PC-3 (cell line): Measurements from ENCODE around the gene CPLANE2. TPM values are rescaled to one million over a fixed set of nuclear protein-coding genes. Genes with fewer than 3 reads are reported as not detected.

ENCODE experiments used
- ATAC-seq: fragments of 200-7000 bp; cut with Tn5 transposase; 2 replicates; pipeline ENCODE4 v1.9.1; 2020; ENCODE audit warnings: mild to moderate bottlenecking, moderate library complexity
- BruUV-seq: library from RNA; stranded (reverse); fragments of 400-500 nt; replicated peaks from 2 replicates; lab custom pipeline; 2021; lab: Mats Ljungman, UMichigan
- CTCF ChIA-PET: fragments of 300-600 bp; sonication (Branson Sonifier 250); formaldehyde crosslinking; loops from one replicate; lab custom pipeline; 2022; ENCODE audit warnings: antibody characterized with exemption; lab: Charles Lee
- POLR2A ChIA-PET: fragments of 300-600 bp; sonication (Branson Sonifier 250); formaldehyde crosslinking; loops from one replicate; lab custom pipeline; 2022; ENCODE audit warnings: antibody characterized with exemption; ENCODE audit not compliant: unreplicated experiment; lab: Charles Lee
- DNase-seq: peaks from one replicate; pipeline ENCODE4 v3.0.0-alpha.2; 2015
- H2AFZ ChIP-seq: fragments of 300-600 bp; sonication (generic); 2 replicates; pipeline ENCODE4 v1.6.0; 2016; ENCODE audit warnings: antibody characterized with exemption, low read length
- H3F3A ChIP-seq: fragments of 300-600 bp; sonication (generic); one replicate; pipeline ENCODE4 v1.6.0; 2017; ENCODE audit warnings: antibody characterized with exemption, low read length, control low read depth, mild to moderate bottlenecking; ENCODE audit not compliant: unreplicated experiment
- H3K27ac ChIP-seq: fragments of 300-600 bp; sonication (generic); 2 replicates; pipeline ENCODE4 v1.5.1; 2016; ENCODE audit warnings: mild to moderate bottlenecking, low read length
- H3K27me3 ChIP-seq: fragments of 300-600 bp; sonication (generic); 2 replicates; pipeline ENCODE4 v1.6.1; 2016; ENCODE audit warnings: low read length, mixed read lengths
- H3K36me3 ChIP-seq: fragments of 300-600 bp; sonication (generic); 2 replicates; pipeline ENCODE4 v1.6.1; 2016; ENCODE audit warnings: low read depth, mixed run types, low read length, mixed read lengths
- H3K4me1 ChIP-seq: fragments of 300-600 bp; sonication (generic); 2 replicates; pipeline ENCODE4 v1.5.1; 2016; ENCODE audit warnings: low read length; ENCODE audit not compliant: insufficient read depth
- H3K4me2 ChIP-seq: fragments of 300-600 bp; sonication (generic); 2 replicates; pipeline ENCODE4 v1.6.0; 2016; ENCODE audit warnings: low read length
- H3K4me3 ChIP-seq: fragments of 300-600 bp; sonication (generic); 2 replicates; pipeline ENCODE4 v1.5.1; 2016; ENCODE audit warnings: mild to moderate bottlenecking, low read length, mixed read lengths
- H3K79me2 ChIP-seq: fragments of 300-600 bp; sonication (generic); 2 replicates; pipeline ENCODE4 v1.6.1; 2017; ENCODE audit warnings: low read length, mixed read lengths
- H3K9ac ChIP-seq: fragments of 300-600 bp; sonication (generic); 2 replicates; pipeline ENCODE4 v1.6.0; 2016; ENCODE audit warnings: mild to moderate bottlenecking, low read length
- H3K9me2 ChIP-seq: fragments of 300-600 bp; sonication (generic); replicated peaks from 2 replicates; pipeline ENCODE4 v1.6.1; 2016; ENCODE audit warnings: mixed run types, low read length, mixed read lengths
- H3K9me3 ChIP-seq: fragments of 300-600 bp; sonication (generic); 2 replicates; pipeline ENCODE4 v1.6.1; 2016; ENCODE audit warnings: low read length, mixed read lengths
- H4K20me1 ChIP-seq: fragments of 300-600 bp; sonication (generic); 2 replicates; pipeline ENCODE4 v1.6.1; 2016; ENCODE audit warnings: low read length, mixed read lengths
- EZH2 ChIP-seq: fragments of 300-600 bp; sonication (generic); IDR thresholded peaks from one replicate; pipeline ENCODE4 v1.6.1; 2017; ENCODE audit warnings: antibody characterized with exemption, mild to moderate bottlenecking, low read length; ENCODE audit not compliant: unreplicated experiment
- EZH2phosphoT487 ChIP-seq: fragments of 300-600 bp; sonication (generic); IDR thresholded peaks from 2 replicates; pipeline ENCODE4 v1.6.1; 2018; ENCODE audit warnings: mild to moderate bottlenecking, antibody characterized with exemption, low read length, borderline replicate concordance
- intact Hi-C: fragments of 100-400 bp; cut with micrococcal nuclease; formaldehyde crosslinking; loops from 2 replicates; pipeline ENCODE4 v1.9.0; 2023
- total RNA-seq: library from RNA; depleted of rRNA; stranded (reverse); fragments of >200 nt; gene quantifications from 2 replicates; pipeline ENCODE4 v1.2.3, GENCODE V29; 2014
- TF ChIP-seq, protein P1 (sequence below): fragments of 300-600 bp; sonication (generic); conservative IDR thresholded peaks from 2 replicates; pipeline ENCODE4 v1.5.1; 2017; ENCODE audit warnings: antibody characterized with exemption, low read depth, mild to moderate bottlenecking, low read length

The CPLANE2 gene
- total RNA-seq, 1 experiment from 2014 or later, result 9.6 TPM

DNA sequence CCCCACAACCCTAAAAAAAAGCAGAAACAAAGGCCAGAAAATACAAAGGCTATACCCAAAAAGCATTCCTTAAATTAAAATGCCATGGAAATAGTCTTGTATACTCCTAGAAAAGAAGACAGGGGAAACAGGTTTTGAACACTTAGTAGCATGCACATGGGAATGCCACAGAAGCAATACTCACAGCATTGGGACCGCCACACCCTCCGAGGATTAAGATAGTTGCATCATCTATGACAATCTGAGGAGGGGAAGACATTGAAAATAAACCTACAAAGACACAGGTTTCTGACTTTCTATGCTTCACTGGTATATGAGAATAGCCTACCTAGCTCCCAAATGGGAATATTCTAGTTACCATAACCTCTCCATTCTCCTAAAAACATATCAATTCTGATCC, 15.9 kb upstream of the CPLANE2 start:
- Histone ChIP-seq H3K27ac (peak overlapping the region; percentile 76), H3K9me3 (no peaks in the 10 kb centered on the region), H3K4me3 (no peak overlapping the region), H2AFZ (no peak overlapping the region), H3K9me2 (no peaks in the 10 kb centered on the region), H3K4me1 (peaks cover 54% of the 10 kb centered on the region), H3K79me2 (no peaks in the 10 kb centered on the region), H3K4me2 (peak overlapping the region; percentile 48), H3K27me3 (no peaks in the 10 kb centered on the region), H3K9ac (no peak overlapping the region; the same call in 1 of the 2 replicates), H4K20me1 (0 out of 2 replicates have a peak, but pooled peaks cover 3% of the 10 kb centered on the region), H3F3A (peaks cover 7% of the 10 kb centered on the region), H3K36me3 (peaks cover 20% of the 10 kb centered on the region; the same call in 1 of the 2 replicates)
- ATAC-seq (peak; percentile 19; the same call in 1 of the 2 replicates), DNase-seq (peak; percentile 54)
- no peak for TF ChIP-seq EZH2phosphoT487
- TF ChIP-seq EZH2, result no peak
- TF ChIP-seq, protein P1, sequence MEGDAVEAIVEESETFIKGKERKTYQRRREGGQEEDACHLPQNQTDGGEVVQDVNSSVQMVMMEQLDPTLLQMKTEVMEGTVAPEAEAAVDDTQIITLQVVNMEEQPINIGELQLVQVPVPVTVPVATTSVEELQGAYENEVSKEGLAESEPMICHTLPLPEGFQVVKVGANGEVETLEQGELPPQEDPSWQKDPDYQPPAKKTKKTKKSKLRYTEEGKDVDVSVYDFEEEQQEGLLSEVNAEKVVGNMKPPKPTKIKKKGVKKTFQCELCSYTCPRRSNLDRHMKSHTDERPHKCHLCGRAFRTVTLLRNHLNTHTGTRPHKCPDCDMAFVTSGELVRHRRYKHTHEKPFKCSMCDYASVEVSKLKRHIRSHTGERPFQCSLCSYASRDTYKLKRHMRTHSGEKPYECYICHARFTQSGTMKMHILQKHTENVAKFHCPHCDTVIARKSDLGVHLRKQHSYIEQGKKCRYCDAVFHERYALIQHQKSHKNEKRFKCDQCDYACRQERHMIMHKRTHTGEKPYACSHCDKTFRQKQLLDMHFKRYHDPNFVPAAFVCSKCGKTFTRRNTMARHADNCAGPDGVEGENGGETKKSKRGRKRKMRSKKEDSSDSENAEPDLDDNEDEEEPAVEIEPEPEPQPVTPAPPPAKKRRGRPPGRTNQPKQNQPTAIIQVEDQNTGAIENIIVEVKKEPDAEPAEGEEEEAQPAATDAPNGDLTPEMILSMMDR, result no peak
- BruUV-seq, result no TSS peak
- POLR2A ChIA-PET, result interaction anchor here (1.2 kb wide), 1 partner anchor 36 kb away, joined by 3 read pairs; no protein-coding TSS in a partner anchor
- intact Hi-C loops, result loop anchor here (2.0 to 5.0 kb wide), 3 partner anchors 72 to 114 kb away; partner anchors contain the start of genes FBXO42 and SZRD1
- CTCF ChIA-PET, result no interaction called here

DNA sequence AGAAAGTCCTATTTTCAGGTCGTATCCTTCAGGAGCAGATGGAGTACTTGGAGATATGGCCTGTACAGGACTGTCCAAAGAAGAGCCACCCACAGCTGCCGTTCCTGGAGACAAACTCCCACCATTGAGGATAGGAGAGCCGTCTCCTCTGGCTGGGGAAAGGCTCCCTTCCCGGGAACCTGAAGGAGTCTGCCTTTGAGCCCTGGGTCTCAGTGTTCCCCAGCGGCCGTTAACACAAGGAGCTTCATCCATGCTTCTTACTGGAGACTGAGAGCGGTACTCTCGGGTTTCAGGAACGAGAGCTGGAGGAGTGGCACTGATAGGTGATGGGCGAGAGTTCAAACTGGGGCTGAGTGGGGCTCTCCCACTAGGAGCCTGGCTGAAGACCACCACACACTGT, 14.4 kb upstream of the CPLANE2 start:
- H3K36me3 ChIP-seq, result peaks cover 20% of the 10 kb centered on the region; the same call in 1 of the 2 replicates
- H4K20me1 ChIP-seq, result 0 out of 2 replicates have a peak, but pooled peaks cover 3% of the 10 kb centered on the region
- H3F3A ChIP-seq, result peaks cover 7% of the 10 kb centered on the region
- DNase-seq (no peak), ATAC-seq (no peak)
- peaks cover 59% of the 10 kb centered on the region for H3K4me1 ChIP-seq
- no peaks in the 10 kb centered on the region for H3K79me2 ChIP-seq
- no peak overlapping the region for H2AFZ ChIP-seq
- no peaks in the 10 kb centered on the region for H3K9me2 ChIP-seq
- H3K27ac ChIP-seq, result no peak overlapping the region
- no peaks in the 10 kb centered on the region for H3K27me3 ChIP-seq
- H3K9me3 ChIP-seq, result no peaks in the 10 kb centered on the region
- ChIA-PET POLR2A (no interaction called here), CTCF (no interaction called here)
- H3K9ac ChIP-seq, result no peak overlapping the region
- TF ChIP-seq EZH2phosphoT487, result no peak
- TF ChIP-seq EZH2, result no peak
- TF ChIP-seq, protein P1, result no peak
- intact Hi-C loops, result loop anchor here (5.0 kb wide), 1 partner anchor 101 kb away; the partner anchor contains the start of gene FBXO42
- no TSS peak for BruUV-seq
- no peak overlapping the region for H3K4me2 ChIP-seq
- H3K4me3 ChIP-seq, result no peak overlapping the region

DNA sequence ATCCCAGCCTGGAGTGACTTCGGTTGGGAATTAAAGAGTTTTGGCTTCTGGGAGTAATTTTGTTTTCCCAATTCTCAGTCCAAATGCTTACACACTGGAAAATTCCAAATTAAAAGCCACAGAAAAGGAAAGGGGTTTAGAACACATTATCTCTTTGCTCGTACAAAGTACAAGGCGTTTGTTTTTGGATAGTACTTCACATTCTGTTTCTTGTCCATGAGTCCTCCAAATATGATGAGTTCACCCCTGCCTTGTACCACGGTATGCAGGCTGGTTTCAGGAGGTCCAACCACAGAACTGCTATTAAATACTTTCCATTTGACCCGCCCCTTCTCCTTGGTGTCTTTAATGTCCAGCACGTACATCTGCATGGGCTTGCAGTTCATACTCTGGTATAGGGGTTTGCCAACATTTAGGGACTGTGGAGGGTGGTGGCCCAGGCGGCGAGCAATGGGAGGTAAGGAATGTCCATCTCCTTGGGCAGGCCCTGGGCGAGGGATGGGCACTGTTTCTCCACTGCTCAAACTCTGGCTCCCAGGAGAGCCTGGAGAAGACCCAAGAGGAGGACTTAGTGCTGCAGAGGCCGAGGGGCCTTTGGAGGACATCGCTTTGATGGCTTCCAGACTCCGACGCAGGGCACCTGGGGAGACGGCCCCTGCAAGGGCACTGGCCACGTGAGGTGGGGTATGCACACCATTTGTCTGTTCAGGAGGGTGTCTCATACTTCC, 13.7 kb upstream of the CPLANE2 start:
- CTCF ChIA-PET, result no interaction called here
- no peaks in the 10 kb centered on the region for H3K27me3 ChIP-seq
- no peaks in the 10 kb centered on the region for H3K9me3 ChIP-seq
- H3F3A ChIP-seq, result peaks cover 7% of the 10 kb centered on the region
- H3K36me3 ChIP-seq, result peaks cover 19% of the 10 kb centered on the region; the same call in 1 of the 2 replicates
- peaks cover 59% of the 10 kb centered on the region for H3K4me1 ChIP-seq
- H3K79me2 ChIP-seq, result no peaks in the 10 kb centered on the region
- no peak overlapping the region for H3K4me3 ChIP-seq
- H2AFZ ChIP-seq, result no peak overlapping the region
- no TSS peak for BruUV-seq
- intact Hi-C loops, result loop anchor here (5.0 kb wide), 1 partner anchor 102 kb away; the partner anchor contains the start of gene FBXO42
- DNase-seq (no peak), ATAC-seq (no peak)
- TF ChIP-seq, protein P1, result no peak
- TF ChIP-seq EZH2 (no peak), EZH2phosphoT487 (no peak)
- H4K20me1 ChIP-seq, result 0 out of 2 replicates have a peak, but pooled peaks cover 3% of the 10 kb centered on the region
- no peak overlapping the region for H3K4me2 ChIP-seq
- no peaks in the 10 kb centered on the region for H3K9me2 ChIP-seq
- POLR2A ChIA-PET, result no interaction called here
- H3K27ac ChIP-seq, result no peak overlapping the region
- H3K9ac ChIP-seq, result no peak overlapping the region
